HG03045 (cell line): Measurements from ENCODE around the gene UQCRFS1.
"Not testable (repeated sequence)": the region's sequence is repeated elsewhere in the genome, so short reads cannot be mapped to it uniquely, and the experiment has no call there.

Experiments used
- ATAC-seq: cut with Tn5 transposase; IDR thresholded peaks from one replicate; pipeline ENCODE4 v1.9.1; 2021; ENCODE audit warnings: mild to moderate bottlenecking, moderate library complexity; ENCODE audit not compliant: unreplicated experiment

UQCRFS1 gene

DNA sequence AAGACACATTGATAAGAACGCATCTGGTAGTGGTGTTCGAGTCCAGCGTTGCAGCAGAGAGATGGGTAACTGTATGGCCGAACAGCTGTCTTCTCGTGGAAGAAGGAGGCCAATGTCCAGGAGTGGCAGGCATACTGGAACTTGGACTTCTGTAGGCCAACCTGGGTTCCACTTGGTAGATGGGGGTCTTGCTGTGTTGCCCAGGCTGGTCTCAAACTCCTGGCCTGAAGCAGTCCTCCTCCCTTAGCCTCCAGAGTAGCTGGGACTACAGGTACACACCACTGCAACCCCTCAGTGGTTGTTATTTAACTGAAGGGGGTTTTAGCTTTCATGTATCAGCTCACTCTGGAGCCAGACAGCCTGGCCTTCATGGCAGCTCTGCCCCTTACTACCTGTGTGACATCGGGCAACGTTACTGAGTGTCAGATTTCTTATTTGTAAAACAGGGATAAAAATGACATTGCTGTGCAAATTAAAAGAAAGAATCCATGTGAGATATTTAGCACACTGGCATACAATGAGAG, 2.4 kb upstream of the UQCRFS1 start:
- ATAC-seq, result no peak

- no peak for ATAC-seq
Measured at GRCh38 chr19:29214411-29214810, 1.5 kb upstream of the UQCRFS1 start.

DNA sequence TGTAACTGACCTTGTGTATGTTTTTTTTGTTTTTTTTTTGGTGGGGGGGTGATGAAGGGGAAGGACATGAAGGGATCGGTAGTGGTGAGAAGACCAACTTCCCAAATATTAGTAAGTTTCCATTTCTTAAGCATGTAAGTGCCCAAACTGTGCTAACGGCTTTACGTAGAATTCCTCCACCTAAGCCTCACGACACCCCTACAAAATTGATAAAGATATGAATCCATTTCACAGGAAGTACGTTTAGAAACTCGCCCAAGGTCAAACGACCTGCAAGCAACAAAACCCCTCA, 649 bp downstream of the UQCRFS1 start:
- ATAC-seq, result no peak

- ATAC-seq, result no peak
Measured at GRCh38 chr19:29211562-29212355, 1.2 kb downstream of the UQCRFS1 start.

GRCh38 chr19:29211041-29211440, 1.9 kb downstream of the UQCRFS1 start:
- not testable (repeated sequence) for ATAC-seq

DNA sequence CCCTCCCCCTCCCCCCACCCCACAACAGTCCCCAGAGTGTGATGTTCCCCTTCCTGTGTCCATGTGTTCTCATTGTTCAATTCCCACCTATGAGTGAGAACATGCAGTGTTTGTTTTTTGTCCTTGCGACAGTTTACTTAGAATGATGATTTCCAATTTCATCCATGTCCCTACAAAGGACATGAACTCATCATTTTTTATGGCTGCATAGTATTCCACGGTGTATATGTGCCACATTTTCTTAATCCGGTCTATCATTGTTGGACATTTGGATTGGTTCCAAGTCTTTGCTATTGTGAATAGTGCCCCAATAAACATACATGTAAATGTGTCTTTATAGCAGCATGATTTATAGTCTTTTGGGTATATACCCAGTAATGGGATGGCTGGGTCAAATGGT, 2.4 kb downstream of the UQCRFS1 start:
- ATAC-seq, result not testable (repeated sequence)

GRCh38 chr19:29207403-29208187, 5.4 kb downstream of the UQCRFS1 start:
- not testable (repeated sequence) for ATAC-seq

- no peak for ATAC-seq
Measured at GRCh38 chr19:29206453-29206852, 6.5 kb downstream of the UQCRFS1 start.

- no peak for ATAC-seq
Measured at GRCh38 chr19:29202281-29202680, 10.7 kb downstream of the UQCRFS1 start.

- no peak for ATAC-seq
Measured at GRCh38 chr19:29201855-29202254, 11.1 kb downstream of the UQCRFS1 start.

DNA sequence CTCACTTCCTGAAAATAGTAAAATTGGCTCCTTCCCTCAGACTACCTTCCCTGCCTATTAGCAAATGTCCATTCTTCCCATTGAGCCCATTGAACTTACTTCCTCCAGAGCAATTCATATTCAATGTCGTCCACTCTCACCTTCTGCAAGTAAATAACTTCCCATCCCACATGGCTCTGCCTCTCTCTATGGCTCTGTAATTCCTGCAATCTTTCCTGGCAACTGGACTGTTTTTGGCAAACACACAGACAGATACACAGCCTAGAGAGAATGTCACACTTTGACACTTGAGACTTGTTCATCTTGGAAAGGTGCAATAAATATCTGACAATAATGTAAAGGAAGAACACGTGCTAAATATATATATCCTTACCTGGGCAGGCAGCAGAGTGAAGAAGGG, 18.3 kb downstream of the UQCRFS1 start:
- no peak for ATAC-seq

DNA sequence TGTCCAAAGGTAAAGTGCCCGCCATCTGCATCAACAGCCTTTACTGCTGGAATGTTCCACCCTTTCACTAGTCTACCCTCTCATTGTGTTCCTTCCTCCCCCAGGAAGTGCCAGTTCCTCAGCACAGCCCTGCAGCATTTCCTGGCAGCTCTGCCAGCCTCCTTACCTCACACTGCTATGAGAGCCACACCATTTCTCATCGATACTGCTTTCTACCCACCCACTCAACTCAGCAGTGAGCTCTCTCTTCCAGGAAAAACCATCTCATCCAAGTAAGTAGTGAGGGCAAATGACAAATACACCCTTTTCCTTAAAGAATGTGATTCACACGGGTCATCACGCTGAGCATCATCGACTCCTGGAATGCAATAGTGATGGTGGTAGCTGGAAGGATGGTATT, 19.8 kb downstream of the UQCRFS1 start:
- ATAC-seq, result no peak

DNA sequence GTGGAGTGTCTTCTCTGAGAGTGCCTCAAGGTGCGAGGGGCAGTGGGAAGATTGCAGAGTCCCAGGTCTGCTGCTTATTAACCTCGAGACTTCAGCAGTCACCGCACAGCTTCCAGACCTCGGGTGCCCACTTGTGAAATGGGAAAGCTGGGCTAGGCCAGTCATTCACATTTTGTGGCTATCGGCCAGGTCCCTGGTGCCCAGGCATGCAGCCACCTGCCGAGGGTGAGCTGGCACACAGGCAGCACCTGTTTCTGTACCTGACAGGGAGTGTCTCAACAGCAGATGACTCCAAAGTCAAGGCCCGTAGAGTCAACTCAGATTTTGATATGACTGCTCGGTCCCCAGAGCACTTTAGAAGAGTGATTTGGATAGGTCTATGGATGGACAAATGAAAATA, 21.9 kb downstream of the UQCRFS1 start:
- ATAC-seq, result no peak

DNA sequence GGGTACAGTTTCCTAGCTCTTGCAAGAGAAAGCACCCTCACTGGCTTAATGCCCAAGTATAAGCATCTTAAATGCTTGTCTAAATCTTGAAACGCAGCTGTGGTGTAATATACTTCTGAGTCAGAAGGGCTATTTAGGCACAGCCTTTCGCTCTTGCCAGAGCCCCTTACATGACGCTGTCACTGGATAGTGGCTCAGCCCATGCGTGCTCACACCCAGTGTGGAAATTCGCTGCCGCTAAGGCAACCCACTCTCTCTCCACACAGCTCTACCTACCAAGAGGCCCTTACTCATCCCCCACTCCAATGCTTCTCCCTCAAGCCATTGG, 24.0 kb downstream of the UQCRFS1 start:
- ATAC-seq, result no peak

DNA sequence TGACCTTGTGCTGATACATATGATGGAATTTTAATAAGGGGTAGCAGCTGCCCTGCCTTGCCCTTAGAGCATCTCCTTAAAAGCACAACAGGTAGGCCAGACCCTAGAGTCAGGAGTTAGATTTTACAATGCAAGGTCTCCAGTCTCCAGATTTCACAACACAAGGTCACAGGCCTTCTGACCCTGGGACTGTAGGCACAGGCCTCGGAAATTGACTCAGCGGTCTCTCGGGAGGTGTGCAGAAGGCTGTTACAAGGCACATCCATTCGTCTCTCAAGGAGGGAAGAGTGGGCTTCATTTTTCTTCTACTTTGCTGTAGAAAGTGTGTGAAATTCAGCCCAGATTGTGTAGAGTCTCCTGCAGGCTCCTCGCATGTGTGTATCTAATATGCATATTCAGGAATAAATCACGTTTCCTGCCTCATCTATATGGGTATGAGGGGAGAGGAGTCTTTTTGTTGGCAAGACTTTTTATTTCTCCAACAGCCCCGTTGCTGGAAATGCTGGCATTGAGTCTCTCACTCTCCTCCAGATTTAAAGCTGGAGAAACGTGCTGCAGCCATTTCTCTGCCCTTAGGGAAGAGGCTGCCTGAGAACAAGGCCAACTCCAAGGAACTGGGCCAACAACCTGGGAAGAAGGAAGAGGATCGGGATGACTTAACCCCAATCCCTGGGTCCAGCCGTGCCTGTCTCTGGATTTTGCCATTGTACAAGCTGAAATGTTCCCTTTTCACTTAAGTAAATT, 24.5 kb downstream of the UQCRFS1 start:
- no peak for ATAC-seq

- ATAC-seq, result no peak
Measured at GRCh38 chr19:29187676-29188075, 25.3 kb downstream of the UQCRFS1 start.

DNA sequence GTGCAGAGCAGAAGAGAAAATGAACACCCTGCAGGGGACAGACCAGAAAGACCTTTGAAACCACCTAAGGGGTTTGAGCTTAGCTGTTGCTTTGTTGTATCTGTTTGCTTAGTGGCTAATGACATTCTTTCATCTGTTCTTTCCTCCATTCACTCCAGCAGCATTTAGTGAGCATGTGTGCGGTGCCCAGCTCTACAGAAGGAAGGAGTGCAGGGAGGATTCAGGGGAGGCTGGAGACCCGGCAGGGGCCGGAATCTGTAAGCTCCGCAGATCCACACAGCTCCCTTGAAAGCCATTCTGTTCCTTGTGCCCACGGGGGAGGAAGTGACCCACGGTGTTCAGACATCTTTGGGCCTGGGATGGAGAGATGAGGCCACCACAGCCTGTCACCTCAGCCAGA, 27.5 kb downstream of the UQCRFS1 start:
- no peak for ATAC-seq

- ATAC-seq, result no peak
Measured at GRCh38 chr19:29176981-29177754, 35.8 kb downstream of the UQCRFS1 start.

DNA sequence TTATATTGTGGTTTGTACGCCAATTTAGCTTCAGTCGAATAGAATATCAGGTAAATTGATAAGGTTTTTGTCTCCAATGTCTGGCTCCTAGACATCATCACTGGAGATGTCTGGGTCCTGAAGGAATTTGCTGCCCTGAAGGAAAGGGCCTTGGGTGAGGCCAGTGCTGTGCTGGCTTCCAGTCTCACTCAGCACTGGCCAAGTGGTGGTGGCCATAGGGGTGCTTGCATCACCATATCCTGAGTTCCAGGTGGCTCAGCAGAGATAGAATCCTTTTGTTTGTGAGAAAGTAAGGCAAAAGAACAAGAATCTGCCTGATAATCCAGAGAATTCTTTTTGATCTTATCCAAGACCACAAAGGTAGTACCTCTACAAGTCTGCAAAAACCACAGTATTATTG, 39.1 kb downstream of the UQCRFS1 start:
- no peak for ATAC-seq

DNA sequence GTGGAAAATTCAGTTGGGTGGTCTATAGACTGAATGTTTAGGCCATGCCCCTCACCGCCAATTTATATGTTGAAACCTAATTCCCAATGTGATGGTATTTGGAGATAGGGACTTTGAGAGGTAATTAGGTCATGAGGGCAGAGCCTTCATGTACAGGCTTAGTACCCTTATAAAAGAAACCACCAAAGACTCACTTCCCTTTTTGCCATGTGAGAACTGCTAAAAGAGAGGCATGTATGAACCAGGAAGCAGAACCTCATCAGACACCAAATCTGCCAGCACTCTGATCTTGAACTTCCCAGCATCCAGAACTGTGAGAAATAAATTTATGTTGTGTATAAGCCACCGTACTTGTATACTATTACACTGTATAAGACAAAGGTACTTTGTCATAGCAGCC, 40.6 kb downstream of the UQCRFS1 start:
- no peak for ATAC-seq

- ATAC-seq, result no peak
Measured at GRCh38 chr19:29171525-29171924, 41.4 kb downstream of the UQCRFS1 start.
